Subcutaneous adipose tissue (tissue), 4 donors: ENCODE measurements around the gene PLG. TPM values are rescaled to one million over a fixed set of nuclear protein-coding genes. Genes with fewer than 3 reads are reported as not detected.

Experiments
- total RNA-seq, 4 donors: library from RNA; depleted of rRNA; stranded (reverse); fragments of >200 nt; gene quantifications; one replicate each; pipeline ENCODE4 v1.1.0, GENCODE V29; 2016
- TF ChIP-seq, protein P1 (sequence below): fragments of 450-650 bp; IDR thresholded peaks from one replicate; pipeline ENCODE4 v1.5.1; 2016; ENCODE audit warnings: low read depth, mild to moderate bottlenecking, control low read depth, antibody characterized with exemption, moderate library complexity

Gene PLG
- total RNA-seq, 4 donors from 2014 or later: not detected

- TF ChIP-seq, protein P1, sequence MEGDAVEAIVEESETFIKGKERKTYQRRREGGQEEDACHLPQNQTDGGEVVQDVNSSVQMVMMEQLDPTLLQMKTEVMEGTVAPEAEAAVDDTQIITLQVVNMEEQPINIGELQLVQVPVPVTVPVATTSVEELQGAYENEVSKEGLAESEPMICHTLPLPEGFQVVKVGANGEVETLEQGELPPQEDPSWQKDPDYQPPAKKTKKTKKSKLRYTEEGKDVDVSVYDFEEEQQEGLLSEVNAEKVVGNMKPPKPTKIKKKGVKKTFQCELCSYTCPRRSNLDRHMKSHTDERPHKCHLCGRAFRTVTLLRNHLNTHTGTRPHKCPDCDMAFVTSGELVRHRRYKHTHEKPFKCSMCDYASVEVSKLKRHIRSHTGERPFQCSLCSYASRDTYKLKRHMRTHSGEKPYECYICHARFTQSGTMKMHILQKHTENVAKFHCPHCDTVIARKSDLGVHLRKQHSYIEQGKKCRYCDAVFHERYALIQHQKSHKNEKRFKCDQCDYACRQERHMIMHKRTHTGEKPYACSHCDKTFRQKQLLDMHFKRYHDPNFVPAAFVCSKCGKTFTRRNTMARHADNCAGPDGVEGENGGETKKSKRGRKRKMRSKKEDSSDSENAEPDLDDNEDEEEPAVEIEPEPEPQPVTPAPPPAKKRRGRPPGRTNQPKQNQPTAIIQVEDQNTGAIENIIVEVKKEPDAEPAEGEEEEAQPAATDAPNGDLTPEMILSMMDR: no peak
Measured at GRCh38 chr6:160737934-160738333, 35.9 kb downstream of the PLG start.

GRCh38 chr6:160739955-160740354 lies 37.9 kb downstream of the PLG start:
- TF ChIP-seq, protein P1: no peak

- TF ChIP-seq, protein P1: no peak
Measured at GRCh38 chr6:160742090-160742489, 40.0 kb downstream of the PLG start.

GRCh38 chr6:160750276-160750689 lies 48.2 kb downstream of the PLG start:
- TF ChIP-seq, protein P1: no peak

GRCh38 chr6:160755165-160755564 lies 53.1 kb downstream of the PLG start:
- TF ChIP-seq, protein P1: no peak

DNA sequence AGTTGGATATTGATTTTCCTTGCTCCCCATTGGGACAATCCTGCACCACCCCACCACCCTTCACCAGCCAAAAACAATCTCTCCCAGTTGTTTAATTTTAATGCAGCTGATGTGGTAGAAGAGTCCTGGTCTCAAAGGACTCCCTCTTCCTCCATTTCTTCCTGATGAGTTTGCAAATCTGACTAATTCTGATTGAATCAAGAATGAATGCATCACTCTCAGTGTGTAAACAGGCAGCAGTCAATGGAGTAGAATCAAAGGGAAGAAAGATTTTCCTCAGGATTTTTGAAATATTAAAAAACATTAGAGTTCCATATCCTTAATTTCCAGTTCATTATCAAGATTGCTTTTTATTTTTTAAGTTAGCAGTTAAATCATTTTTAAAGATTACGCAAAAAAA lies 54.0 kb downstream of the PLG start:
- TF ChIP-seq, protein P1: no peak

GRCh38 chr6:160756871-160757270 lies 54.8 kb downstream of the PLG start:
- TF ChIP-seq, protein P1: no peak
